Chondrocyte (in vitro differentiated cells): ENCODE data around the gene ATN1. TPM values are rescaled to one million over a fixed set of nuclear protein-coding genes. Genes with fewer than 3 reads are reported as not detected.

Experiments
- DNase-seq: peaks from one replicate; pipeline ENCODE4 v3.0.0; 2021; ENCODE audit warnings: mixed read lengths, low spot score
- H3K27ac Mint-ChIP-seq: one replicate; pipeline ENCODE4 v1.8.0; 2021; ENCODE audit warnings: mild to moderate bottlenecking, moderate library complexity, mixed read lengths; ENCODE audit not compliant: unreplicated experiment
- H3K27me3 Mint-ChIP-seq: 2 replicates; pipeline ENCODE4 v1.8.0; 2021; ENCODE audit warnings: low read depth, mixed read lengths
- H3K36me3 Mint-ChIP-seq: 2 replicates; pipeline ENCODE4 v1.8.0; 2021; ENCODE audit warnings: low read depth, mixed read lengths
- H3K4me1 Mint-ChIP-seq: 2 replicates; pipeline ENCODE4 v1.8.0; 2021; ENCODE audit warnings: low read depth, mild to moderate bottlenecking, mixed read lengths
- H3K4me3 Mint-ChIP-seq: one replicate; pipeline ENCODE4 v1.8.0; 2021; ENCODE audit warnings: mild to moderate bottlenecking, moderate library complexity, mixed read lengths; ENCODE audit not compliant: unreplicated experiment
- H3K9me3 Mint-ChIP-seq: 2 replicates; pipeline ENCODE4 v1.8.0; 2021; ENCODE audit warnings: low read depth, mixed read lengths
- total RNA-seq: library from RNA; stranded (reverse); gene quantifications from 3 replicates; pipeline ENCODE4 v1.2.1, GENCODE V29; 2021
- TF ChIP-seq, protein P1 (sequence below): fragments of 200-600 bp; sonication (generic); IDR thresholded peaks from 2 replicates; pipeline ENCODE4 v1.5.0; 2021; ENCODE audit warnings: antibody characterized with exemption, mild to moderate bottlenecking, moderate library complexity

Gene ATN1
- total RNA-seq, 1 donor from 2014 or later, result 103 TPM

DNA sequence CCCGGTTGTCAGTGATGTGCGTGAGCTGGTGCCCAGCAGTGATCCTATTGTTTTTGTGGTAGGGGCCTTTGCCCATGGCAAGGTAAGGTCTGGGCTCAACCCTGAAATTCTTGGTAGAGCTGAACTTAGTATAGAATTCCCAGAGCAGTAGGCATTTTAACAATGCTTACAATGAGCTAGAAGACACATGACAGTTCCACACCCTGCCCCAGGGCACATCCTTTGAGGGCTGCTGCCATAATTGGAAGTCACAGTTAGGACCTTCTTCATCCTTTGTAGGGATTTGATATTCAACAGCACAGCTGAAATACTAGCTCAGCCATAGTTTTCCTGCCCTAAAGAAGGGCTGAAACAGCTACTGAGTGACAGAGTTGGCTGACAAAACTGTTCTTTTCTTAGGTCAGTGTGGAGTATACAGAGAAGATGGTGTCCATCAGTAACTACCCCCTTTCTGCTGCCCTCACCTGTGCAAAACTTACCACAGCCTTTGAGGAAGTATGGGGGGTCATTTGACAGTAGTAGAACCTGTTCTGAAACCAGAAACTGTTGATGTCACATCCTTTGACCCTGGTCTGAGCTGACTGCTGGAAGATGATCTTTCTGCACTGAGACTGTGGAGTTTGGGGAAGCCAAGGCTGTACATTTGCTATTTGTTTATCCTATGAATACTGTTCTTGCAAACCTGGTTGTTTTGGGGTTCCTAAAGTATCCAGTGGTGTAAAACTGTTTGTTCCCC is 47.7 kb downstream of the ATN1 start:
- Mint-ChIP-seq H3K27me3 (no peaks in the 10 kb centered on the region), H3K4me1 (peaks cover 18% of the 10 kb centered on the region), H3K4me3 (no peak overlapping the region), H3K9me3 (no peaks in the 10 kb centered on the region), H3K36me3 (peaks cover 17% of the 10 kb centered on the region), H3K27ac (no peak overlapping the region)
- no peak for DNase-seq
- TF ChIP-seq, protein P1, sequence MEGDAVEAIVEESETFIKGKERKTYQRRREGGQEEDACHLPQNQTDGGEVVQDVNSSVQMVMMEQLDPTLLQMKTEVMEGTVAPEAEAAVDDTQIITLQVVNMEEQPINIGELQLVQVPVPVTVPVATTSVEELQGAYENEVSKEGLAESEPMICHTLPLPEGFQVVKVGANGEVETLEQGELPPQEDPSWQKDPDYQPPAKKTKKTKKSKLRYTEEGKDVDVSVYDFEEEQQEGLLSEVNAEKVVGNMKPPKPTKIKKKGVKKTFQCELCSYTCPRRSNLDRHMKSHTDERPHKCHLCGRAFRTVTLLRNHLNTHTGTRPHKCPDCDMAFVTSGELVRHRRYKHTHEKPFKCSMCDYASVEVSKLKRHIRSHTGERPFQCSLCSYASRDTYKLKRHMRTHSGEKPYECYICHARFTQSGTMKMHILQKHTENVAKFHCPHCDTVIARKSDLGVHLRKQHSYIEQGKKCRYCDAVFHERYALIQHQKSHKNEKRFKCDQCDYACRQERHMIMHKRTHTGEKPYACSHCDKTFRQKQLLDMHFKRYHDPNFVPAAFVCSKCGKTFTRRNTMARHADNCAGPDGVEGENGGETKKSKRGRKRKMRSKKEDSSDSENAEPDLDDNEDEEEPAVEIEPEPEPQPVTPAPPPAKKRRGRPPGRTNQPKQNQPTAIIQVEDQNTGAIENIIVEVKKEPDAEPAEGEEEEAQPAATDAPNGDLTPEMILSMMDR, result no peak

DNA sequence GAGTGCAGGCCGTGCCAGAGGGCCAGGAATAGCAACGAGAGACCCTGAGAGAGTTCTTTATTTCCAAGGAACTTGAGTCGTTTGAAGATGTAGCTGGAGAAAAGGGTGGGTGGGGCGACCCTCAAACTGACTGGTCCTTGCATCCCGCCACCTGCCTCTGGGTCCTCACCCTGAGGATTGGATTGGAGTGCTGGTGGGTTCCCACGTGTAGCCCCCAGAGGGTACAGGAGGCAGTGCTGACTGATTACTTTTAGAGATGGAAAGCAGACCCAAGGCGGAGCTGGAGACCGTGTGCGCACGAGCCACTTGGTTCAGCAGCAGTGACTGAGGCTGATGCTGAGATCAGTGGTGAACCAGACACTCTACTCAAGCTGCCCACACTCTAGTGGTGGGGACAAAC is 49.9 kb downstream of the ATN1 start:
- TF ChIP-seq, protein P1, result no peak
- Mint-ChIP-seq H3K4me1 (peaks cover 1% of the 10 kb centered on the region), H3K9me3 (no peaks in the 10 kb centered on the region), H3K36me3 (peaks cover 22% of the 10 kb centered on the region), H3K27ac (no peak overlapping the region), H3K4me3 (no peak overlapping the region), H3K27me3 (no peaks in the 10 kb centered on the region)
- no peak for DNase-seq

DNA sequence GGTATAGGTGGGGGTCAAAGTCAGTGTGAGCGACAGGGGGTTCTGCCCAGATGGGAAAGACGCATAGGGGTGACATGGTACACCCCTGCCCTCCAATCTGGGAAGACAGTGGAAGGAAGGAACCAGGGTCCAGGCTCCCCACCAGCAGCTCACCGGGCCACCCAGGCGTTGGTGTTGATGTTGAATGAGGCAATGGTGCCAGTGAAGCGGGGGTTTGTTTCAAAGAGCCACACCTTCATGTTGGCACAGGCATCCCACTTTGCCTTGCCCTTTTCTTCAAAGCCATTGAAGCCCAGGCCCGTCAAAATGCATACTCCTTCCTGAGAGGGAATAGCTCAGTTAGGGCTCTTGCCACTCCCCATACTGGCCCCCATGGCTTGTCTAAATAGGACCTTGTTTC is 50.4 kb downstream of the ATN1 start:
- Mint-ChIP-seq H3K27me3 (no peaks in the 10 kb centered on the region), H3K36me3 (peaks cover 22% of the 10 kb centered on the region), H3K4me1 (no peaks in the 10 kb centered on the region), H3K27ac (no peak overlapping the region), H3K9me3 (no peaks in the 10 kb centered on the region), H3K4me3 (no peak overlapping the region)
- DNase-seq, result no peak
- TF ChIP-seq, protein P1, result no peak

DNA sequence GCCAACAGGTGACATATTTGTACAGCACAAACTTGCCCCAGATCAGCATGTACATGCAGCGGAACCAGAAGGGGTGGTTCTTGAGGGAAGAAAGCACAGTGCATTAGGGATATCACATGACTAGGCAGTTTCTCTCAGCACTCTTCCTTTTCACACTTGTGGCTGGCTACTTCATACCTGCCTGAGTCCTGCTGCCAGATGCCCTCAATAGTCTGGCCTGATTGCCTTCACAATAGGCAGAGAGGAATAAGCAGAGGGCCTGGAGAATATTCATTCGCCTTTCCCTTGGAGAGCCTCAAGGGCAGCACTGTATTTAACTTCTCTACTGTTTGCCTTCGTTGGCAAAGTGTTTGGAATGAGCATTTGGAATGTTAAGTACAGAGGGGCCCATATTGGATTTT is 50.9 kb downstream of the ATN1 start:
- Mint-ChIP-seq H3K36me3 (peaks cover 22% of the 10 kb centered on the region), H3K9me3 (no peaks in the 10 kb centered on the region), H3K27ac (no peak overlapping the region), H3K4me3 (no peak overlapping the region), H3K4me1 (no peaks in the 10 kb centered on the region), H3K27me3 (no peaks in the 10 kb centered on the region)
- DNase-seq, result no peak
- TF ChIP-seq, protein P1, result no peak

DNA sequence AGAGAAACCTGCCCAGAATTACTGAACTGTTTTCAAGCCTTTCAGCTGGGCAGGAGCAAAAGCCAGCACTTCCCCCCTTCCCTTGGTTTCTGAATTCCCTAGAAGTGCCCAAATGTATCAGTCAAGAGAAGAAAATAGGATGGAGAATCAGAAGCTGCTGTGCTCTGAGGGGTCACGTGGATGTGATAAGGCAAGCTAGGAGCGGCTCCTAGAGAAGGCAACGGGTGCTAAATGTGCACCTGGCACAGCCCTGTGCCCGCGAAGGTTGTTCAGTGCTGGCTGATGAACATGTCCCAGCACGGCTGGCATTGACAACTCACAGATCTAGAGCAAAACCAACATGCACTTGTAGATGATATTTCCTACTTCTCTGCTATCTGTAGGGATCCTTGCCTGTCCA is 51.3 kb downstream of the ATN1 start:
- H3K4me3 Mint-ChIP-seq, result no peak overlapping the region
- H3K27ac Mint-ChIP-seq, result no peak overlapping the region
- H3K4me1 Mint-ChIP-seq, result no peaks in the 10 kb centered on the region
- H3K27me3 Mint-ChIP-seq, result no peaks in the 10 kb centered on the region
- DNase-seq, result no peak
- H3K9me3 Mint-ChIP-seq, result no peaks in the 10 kb centered on the region
- H3K36me3 Mint-ChIP-seq, result peaks cover 22% of the 10 kb centered on the region
- TF ChIP-seq, protein P1, result no peak
